H1 (cell line): ENCODE measurements around the gene STXBP5. TPM values are rescaled to one million over a fixed set of nuclear protein-coding genes. Genes with fewer than 3 reads are reported as not detected.

ENCODE experiments used
- CBX5 ChIP-seq: fragments of 300-800, 300-1000 bp; sonication (generic); IDR thresholded peaks from 2 replicates; pipeline ENCODE4 v1.7.1; 2016; ENCODE audit warnings: antibody characterized with exemption, low read length, low read depth
- CEBPB ChIP-seq: IDR thresholded peaks from 2 replicates; pipeline ENCODE4 v1.6.1; 2012; ENCODE audit warnings: low read depth, low read length
- HDAC2 ChIP-seq, 2 experiments: fragments of 300-600 bp in 1 of 2; sonication (generic) in 1 of 2; IDR thresholded peaks; 2 replicates each; pipeline ENCODE4 v1.6.1; 2011 to 2012; ENCODE audit warnings: low read depth in 2 of 2, low read length in 2 of 2, mild to moderate bottlenecking in 2 of 2, moderate library complexity in 2 of 2, borderline replicate concordance in 1 of 2, inconsistent platforms in 1 of 2
- RFX5 ChIP-seq: IDR thresholded peaks from 2 replicates; pipeline ENCODE4 v1.6.1; 2011; ENCODE audit warnings: low read depth, low read length, improper control_type of control experiment, borderline replicate concordance
- SAP30 ChIP-seq: fragments of 300-600 bp; sonication (generic); IDR thresholded peaks from 2 replicates; pipeline ENCODE4 v1.7.1; 2012; ENCODE audit warnings: low read length, moderate library complexity, mild to moderate bottlenecking, inconsistent platforms; ENCODE audit not compliant: insufficient read depth, insufficient replicate concordance
- SIRT6 ChIP-seq: IDR thresholded peaks from one replicate; pipeline ENCODE4 v1.7.1; 2012; ENCODE audit warnings: low read length, inconsistent platforms
- TCF12 ChIP-seq: IDR thresholded peaks from 2 replicates; pipeline ENCODE4 v1.6.1; 2011; ENCODE audit warnings: low read depth, mild to moderate bottlenecking, low read length
- TEAD4 ChIP-seq: IDR thresholded peaks from 2 replicates; pipeline ENCODE4 v1.6.1; 2012; ENCODE audit warnings: low read depth, low read length, inconsistent platforms, mixed read lengths
- polyA plus RNA-seq, 7 experiments: library from polyadenylated mRNA; depleted of rRNA in 3 of 7; stranded (reverse) in 5 of 7; unstranded in 2 of 7; fragments of >200 nt in 5 of 7; fragments of 200-250 nt in 2 of 7; gene quantifications; 1 replicate in 5 of 7; 2 replicates in 1 of 7; 4 replicates in 1 of 7; pipeline versions ENCODE4 v1.2.1 to v1.2.3, GENCODE V29; 2011 to 2013; ENCODE audit warnings: missing spikeins in 2 of 7, mixed read lengths in 2 of 7
- total RNA-seq: library from RNA; stranded (reverse); fragmentation: NEBNext Ultra II Directional; extraction: Animal tissue kit (Norgen Biotek cat#: 25700); gene quantifications from 2 replicates; pipeline ENCODE4 v1.2.1, GENCODE V29; 2021

The STXBP5 gene
- total and polyA plus RNA-seq, 2 of the 8 experiments (the other 6 are each of a cell fraction or from before 2014, with no cell fraction given): 2.7 to 10.8 TPM

DNA sequence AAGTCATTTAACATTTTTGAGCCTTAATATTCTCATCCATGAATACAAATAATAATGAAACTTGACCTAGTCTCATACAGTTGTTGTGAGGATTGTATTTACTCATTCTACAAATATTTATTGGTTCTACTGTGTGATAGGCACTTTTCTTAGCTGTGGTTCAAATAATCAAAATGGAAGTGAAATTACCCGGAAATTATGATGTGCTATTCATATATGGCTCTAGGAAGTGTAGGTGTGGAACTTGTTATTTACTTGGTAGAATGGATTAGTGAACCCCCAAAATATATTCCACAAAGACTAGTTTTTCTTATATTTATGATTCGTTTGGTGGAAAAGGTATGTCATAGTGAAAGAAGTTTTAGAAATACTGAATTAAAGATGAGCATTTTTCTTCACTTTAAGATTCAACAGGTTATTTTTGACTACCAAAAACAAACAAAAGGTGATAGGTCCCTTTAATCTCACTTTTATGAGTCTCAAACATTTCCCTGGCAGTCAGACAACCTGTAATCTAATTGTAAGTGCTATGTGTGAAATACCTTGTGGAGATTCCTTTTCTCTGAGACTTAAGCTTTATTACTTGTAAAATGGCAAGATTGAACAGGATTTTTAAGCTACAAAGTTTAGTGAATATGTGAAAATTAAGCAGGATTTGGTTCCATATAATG is 77.8 kb downstream of the STXBP5 start (continued):
- TF ChIP-seq SAP30 (no peak), HDAC2 (IDR thresholded peaks at IDR 0.05; ENCODE audit: borderline replicate concordance in 1 of 2, low read depth in 2 of 2, low read length in 2 of 2) (no peak), RFX5 (no peak), CBX5 (no peak), TCF12 (no peak), TEAD4 (no peak), CEBPB (no peak), SIRT6 (no peak)
